ENCODE results near the gene CCDC190. TPM values are rescaled to one million over a fixed set of nuclear protein-coding genes. Genes with fewer than 3 reads are reported as not detected.

The CCDC190 gene
- total and polyA plus RNA-seq, 2 of the 4 experiments (the other 2 are of a cell fraction) = 0.10 to 0.36 TPM

DNA sequence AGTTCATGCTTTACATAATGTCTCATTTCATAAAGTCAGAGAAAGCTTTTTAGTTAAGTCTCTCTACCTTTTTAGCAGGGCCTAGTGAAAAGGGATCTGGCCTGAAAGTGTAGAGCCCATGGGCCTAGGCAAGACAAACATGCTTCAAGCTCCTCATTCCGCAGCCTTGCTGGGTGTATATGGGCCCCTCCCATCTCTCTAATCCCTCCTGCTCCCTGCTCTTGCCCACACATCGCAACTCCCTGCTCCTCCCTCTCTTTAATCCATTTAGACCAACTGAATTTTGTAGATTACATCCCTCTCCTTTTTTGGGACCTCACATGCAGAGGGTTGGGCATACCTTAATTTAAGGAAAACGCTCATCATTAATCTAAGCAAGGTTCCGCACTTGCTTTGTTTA is 42.3 kb upstream of the CCDC190 start:
- no peak overlapping the region for H2AFZ ChIP-seq (replicated peaks; ENCODE audit: low read length, poor library complexity)
- in situ Hi-C loops (cut with MboI; ENCODE audit: low sequenced_read_pairs) = no loop called here
- H4K91ac ChIP-seq (ENCODE audit: insufficient read depth, low read depth, low read length) = no peak overlapping the region
- no peaks in the 10 kb centered on the region for H4K20me1 ChIP-seq (ENCODE audit: insufficient read depth, low read length)
- H3K79me1 ChIP-seq (ENCODE audit: low read depth in 1 of 2, low read length in 2 of 2) = no peaks in the 10 kb centered on the region
- CTCF ChIA-PET = interaction anchor here (2.6 kb wide), 1 partner anchor 25 kb away, joined by 8 read pairs; no protein-coding TSS in a partner anchor
- dilution Hi-C loops (cut with HindIII; ENCODE audit: low sequenced_read_pairs, unreplicated experiment) = no loop called here
- no TSS peak for BruUV-seq (replicated peaks)
- H3K27ac ChIP-seq (ENCODE audit: insufficient read depth, low read length) = no peak overlapping the region
- H3K23ac ChIP-seq (ENCODE audit: low read depth, low read length) = no peak overlapping the region
- intact Hi-C loops (cut with micrococcal nuclease) = no loop called here
- H4K8ac ChIP-seq (ENCODE audit: low read depth in 2 of 2, low read length in 2 of 2) = no peak overlapping the region
- no peaks in the 10 kb centered on the region for H3K27me3 ChIP-seq (ENCODE audit: control insufficient read depth, insufficient read depth, low read length)
- no peaks in the 10 kb centered on the region for H3K36me3 ChIP-seq (ENCODE audit: control insufficient read depth, insufficient read depth, low read length)
- no peaks in the 10 kb centered on the region for H3K9me3 ChIP-seq (ENCODE audit: control insufficient read depth, insufficient read depth, low read length)
- no peak overlapping the region for H3K18ac ChIP-seq (ENCODE audit: low read depth, low read length)
- ATAC-seq (ENCODE audit: low read depth) (no peak), DNase-seq (no peak)
- POLR2A ChIA-PET (ENCODE audit: unreplicated experiment) = no interaction called here
- H3K4me3 ChIP-seq (ENCODE audit: insufficient read depth, low read depth, low read length) = no peak overlapping the region
- WGBS, 2 experiments (ENCODE audit: extremely low coverage in 2 of 2, insufficient read length in 1 of 2) = 88% methylated on average over 1 of the region's 4 CpGs; no CpG with 5 or more reads in 1 of the 2 experiments
- peak overlapping the region; percentile 11; the same call in 1 of the 3 replicates for H2BK15ac ChIP-seq (ENCODE audit: low read depth, low read length)
- H2AK5ac ChIP-seq (ENCODE audit: low read depth, low read length) = 0 out of 2 replicates have a peak overlapping the region, but pooled peaks have one; percentile 13
- H3K56ac ChIP-seq (ENCODE audit: extremely low read depth, insufficient read depth, low read length) = no peak overlapping the region
- H3K14ac ChIP-seq (replicated peaks; ENCODE audit: low read depth, low read length) = 0 out of 2 replicates have a peak overlapping the region, but pooled peaks have one; percentile 24
- H3K4me2 ChIP-seq (ENCODE audit: low read depth, low read length) = no peak overlapping the region
- H3K9me1 ChIP-seq (ENCODE audit: insufficient read depth, low read length) = peaks cover 14% of the 10 kb centered on the region
- no peak overlapping the region for H4K5ac ChIP-seq (ENCODE audit: low read depth, low read length)
- H3K9ac ChIP-seq (ENCODE audit: low read depth, low read length) = no peak overlapping the region
- peak overlapping the region; percentile 48; the same call in 1 of the 2 replicates for H2BK120ac ChIP-seq (ENCODE audit: low read depth, low read length)
- peaks cover 16% of the 10 kb centered on the region for H3K4me1 ChIP-seq (ENCODE audit: control insufficient read depth, insufficient read depth, low read length)
- no peak overlapping the region for H2AK9ac ChIP-seq (replicated peaks; ENCODE audit: low read depth, low read length, poor library complexity)
- H2BK20ac ChIP-seq (ENCODE audit: low read depth, low read length) = peak overlapping the region; percentile 71
- H2BK5ac ChIP-seq (ENCODE audit: low read depth, low read length, poor library complexity, severe bottlenecking) = no peak overlapping the region
- TF ChIP-seq, protein P1, sequence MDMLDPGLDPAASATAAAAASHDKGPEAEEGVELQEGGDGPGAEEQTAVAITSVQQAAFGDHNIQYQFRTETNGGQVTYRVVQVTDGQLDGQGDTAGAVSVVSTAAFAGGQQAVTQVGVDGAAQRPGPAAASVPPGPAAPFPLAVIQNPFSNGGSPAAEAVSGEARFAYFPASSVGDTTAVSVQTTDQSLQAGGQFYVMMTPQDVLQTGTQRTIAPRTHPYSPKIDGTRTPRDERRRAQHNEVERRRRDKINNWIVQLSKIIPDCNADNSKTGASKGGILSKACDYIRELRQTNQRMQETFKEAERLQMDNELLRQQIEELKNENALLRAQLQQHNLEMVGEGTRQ (IDR thresholded peaks at IDR 0.05; ENCODE audit: low read depth, low read length) = no peak
- TF ChIP-seq RAD21 (IDR thresholded peaks at IDR 0.05; ENCODE audit: low read length) (no peak), NFE2L2 (IDR thresholded peaks at IDR 0.05; ENCODE audit: low read depth, low read length) (no peak)
- peak overlapping the region; percentile 23; the same call in 1 of the 2 replicates for H3K4ac ChIP-seq (ENCODE audit: low read depth, low read length)

All from IMR-90 (cell line).